Testis (tissue), 3 donors: ENCODE data around the gene IL16. TPM values are rescaled to one million over a fixed set of nuclear protein-coding genes. Genes with fewer than 3 reads are reported as not detected.

Experiments used
- DNase-seq: peaks from one replicate; pipeline ENCODE4 v3.0.0-alpha.2; 2019
- H3K27ac ChIP-seq, 2 donors: fragments of 200-600 bp; sonication (generic); one replicate each; pipeline ENCODE4 v1.5.1; 2019
- H3K27me3 ChIP-seq: fragments of 200-600 bp; sonication (generic); one replicate; pipeline ENCODE4 v1.5.1; 2019
- H3K36me3 ChIP-seq: fragments of 200-600 bp; sonication (generic); one replicate; pipeline ENCODE4 v1.5.1; 2017; ENCODE audit warnings: low read depth; ENCODE audit errors: missing control alignments
- H3K4me1 ChIP-seq: fragments of 200-600 bp; sonication (generic); one replicate; pipeline ENCODE4 v1.5.1; 2019
- H3K4me3 ChIP-seq, 2 donors: fragments of 200-600 bp; sonication (generic); one replicate each; pipeline ENCODE4 v1.5.1; 2017 to 2019
- H3K9me3 ChIP-seq: fragments of 200-600 bp; sonication (generic); one replicate; pipeline ENCODE4 v1.5.1; 2017
- CTCF ChIP-seq, 3 experiments: fragments of 450-650 bp in 2 of 3; fragments of 200-600 bp in 1 of 3; sonication (generic) in 1 of 3; IDR thresholded peaks; one replicate each; pipeline ENCODE4 v1.5.1; 2016 to 2019; ENCODE audit warnings: antibody characterized with exemption in 3 of 3, mild to moderate bottlenecking in 2 of 3, moderate library complexity in 1 of 3
- POLR2A ChIP-seq: fragments of 450-650 bp; IDR thresholded peaks from one replicate; pipeline ENCODE4 v1.6.1; 2017; ENCODE audit warnings: antibody characterized with exemption, mild to moderate bottlenecking, moderate library complexity
- WGBS, 2 donors: methylation state at CpG; one replicate each; pipeline ENCODE4 v1.1.5; 2018; 5-methylcytosine and 5-hydroxymethylcytosine counted together
- intact Hi-C: fragments of 100-400 bp; cut with DNase I; formaldehyde crosslinking; loops from one replicate; pipeline ENCODE4 v1.15.1; 2023; ENCODE audit warnings: low total_unique reads
- polyA plus RNA-seq: library from polyadenylated mRNA; stranded (reverse); fragments of 350-450 nt; fragmentation: Illumina TruSeq; extraction: RNeasy Lipid Tissue Mini Kit (QIAGEN cat#74804); gene quantifications from one replicate; pipeline ENCODE4 v1.2.3, GENCODE V29; 2014; ENCODE audit warnings: low read depth, low replicate concordance; ENCODE audit not compliant: insufficient read depth
- total RNA-seq, 2 donors: library from RNA; depleted of rRNA; stranded (reverse); fragments of >200 nt; gene quantifications; one replicate each; pipeline ENCODE4 v1.2.3, GENCODE V29; 2016

IL16 gene
- total and polyA plus RNA-seq, 3 donors from 2014 or later = 13.1 to 17.6 (median 14.9) TPM

- TF ChIP-seq CTCF (IDR thresholded peaks at IDR 0.05) (no peak), POLR2A (no peak)
- Histone ChIP-seq H3K27ac (no peak overlapping the region), H3K4me1 (no peaks in the 10 kb centered on the region), H3K9me3 (no peaks in the 10 kb centered on the region), H3K27me3 (no peaks in the 10 kb centered on the region), H3K36me3 (no peaks in the 10 kb centered on the region), H3K4me3 (no peak overlapping the region)
- no peak for DNase-seq
- intact Hi-C loops = no loop called here
- 91 to 95% methylated on average over 3 of the region's 3 CpGs for WGBS, 2 donors
These were observed 58.2 kb downstream of the IL16 start for GRCh38 chr15:81254916-81255290.

DNA sequence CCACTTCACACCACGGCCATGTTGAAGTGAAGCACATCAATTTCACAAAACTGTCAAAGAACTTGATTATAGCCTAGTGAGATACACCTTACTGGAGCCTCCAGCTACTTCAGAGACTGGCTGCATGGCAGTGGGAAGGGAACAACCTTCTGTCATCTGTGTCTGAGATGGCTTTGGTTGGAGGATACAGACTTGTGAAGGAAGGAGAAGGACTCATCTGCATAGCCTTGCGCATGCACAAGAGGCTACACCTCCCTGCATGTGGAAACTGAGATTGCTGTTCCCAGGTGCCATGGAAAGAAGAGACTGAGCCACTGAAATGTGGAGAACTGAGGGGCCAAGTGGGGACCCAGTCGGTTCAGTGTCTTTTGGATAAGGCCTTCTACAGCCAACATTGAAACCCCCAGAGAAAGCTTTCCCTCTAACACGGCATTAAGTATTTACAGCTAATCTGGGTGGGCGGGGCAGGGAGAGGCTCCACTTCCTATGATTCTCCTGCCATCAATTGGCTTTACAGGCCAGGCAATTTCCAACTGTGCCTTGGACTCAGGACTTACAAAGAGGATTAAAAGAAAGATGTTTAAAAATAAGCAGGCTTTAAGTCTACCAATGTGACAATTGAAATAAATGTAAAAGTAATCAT lies 58.8 kb downstream of the IL16 start:
- H3K4me1 ChIP-seq = no peaks in the 10 kb centered on the region
- intact Hi-C loops = no loop called here
- WGBS, 2 donors = 87 to 91% methylated on average over 5 of the region's 5 CpGs

DNA sequence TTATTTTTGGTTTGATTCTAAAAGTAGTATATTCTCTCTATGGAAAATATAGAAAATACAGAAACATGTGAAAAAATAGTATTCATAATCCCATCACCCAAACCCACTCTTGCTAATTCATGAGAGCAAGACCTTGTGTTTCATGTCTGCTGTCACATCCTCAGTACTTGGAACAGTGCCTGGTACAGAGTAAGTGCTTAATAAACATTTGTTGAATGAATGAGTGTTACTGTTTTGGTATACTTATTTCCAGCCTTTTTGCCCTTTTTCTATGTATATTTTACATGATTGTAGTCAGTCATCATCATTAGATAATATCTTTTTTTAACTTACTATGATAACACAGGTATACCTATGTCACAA lies 59.3 kb downstream of the IL16 start:
- no peak for DNase-seq
- intact Hi-C loops = no loop called here
- H3K4me3 ChIP-seq = no peak overlapping the region
- TF ChIP-seq POLR2A (no peak), CTCF (IDR thresholded peaks at IDR 0.05) (no peak)
- H3K9me3 ChIP-seq = no peaks in the 10 kb centered on the region
- no peak overlapping the region for H3K27ac ChIP-seq
- H3K27me3 ChIP-seq = no peaks in the 10 kb centered on the region
- H3K4me1 ChIP-seq = no peaks in the 10 kb centered on the region
- no peaks in the 10 kb centered on the region for H3K36me3 ChIP-seq

More for the DNA sequence above, 58.8 kb downstream of the IL16 start:
- DNase-seq = no peak
- Histone ChIP-seq H3K36me3 (no peaks in the 10 kb centered on the region), H3K9me3 (no peaks in the 10 kb centered on the region), H3K27me3 (no peaks in the 10 kb centered on the region), H3K4me3 (no peak overlapping the region), H3K27ac (no peak overlapping the region)
- no peak for TF ChIP-seq POLR2A
- no peak for TF ChIP-seq CTCF (IDR thresholded peaks at IDR 0.05)

DNA sequence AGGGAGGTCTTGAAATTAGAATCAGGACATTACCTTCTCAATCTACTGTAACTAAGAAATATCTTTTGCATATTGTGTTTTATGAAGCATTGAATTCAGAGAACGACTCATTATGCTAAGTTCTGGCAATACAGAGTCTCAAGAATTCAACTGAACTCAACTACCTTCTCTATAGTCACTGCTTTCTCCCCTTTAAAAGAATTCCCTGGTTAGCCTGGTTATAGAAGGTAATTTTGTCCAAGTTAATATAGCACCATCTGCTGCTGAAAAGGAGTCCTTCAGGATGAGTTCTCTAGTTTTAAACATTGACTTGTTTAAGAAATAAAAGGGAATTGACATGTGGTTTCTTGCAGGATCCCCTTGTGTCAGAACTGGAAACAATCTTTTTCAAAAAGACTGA lies 60.2 kb downstream of the IL16 start:
- Histone ChIP-seq H3K27me3 (no peaks in the 10 kb centered on the region), H3K36me3 (no peaks in the 10 kb centered on the region), H3K4me3 (no peak overlapping the region), H3K9me3 (no peaks in the 10 kb centered on the region), H3K4me1 (no peaks in the 10 kb centered on the region), H3K27ac (no peak overlapping the region)
- intact Hi-C loops = no loop called here
- TF ChIP-seq CTCF (IDR thresholded peaks at IDR 0.05) (peak; percentile 39 to 54 (median 53)), POLR2A (no peak)
- 42 to 43% methylated on average over 1 of the region's 1 CpG for WGBS, 2 donors
- DNase-seq = no peak

DNA sequence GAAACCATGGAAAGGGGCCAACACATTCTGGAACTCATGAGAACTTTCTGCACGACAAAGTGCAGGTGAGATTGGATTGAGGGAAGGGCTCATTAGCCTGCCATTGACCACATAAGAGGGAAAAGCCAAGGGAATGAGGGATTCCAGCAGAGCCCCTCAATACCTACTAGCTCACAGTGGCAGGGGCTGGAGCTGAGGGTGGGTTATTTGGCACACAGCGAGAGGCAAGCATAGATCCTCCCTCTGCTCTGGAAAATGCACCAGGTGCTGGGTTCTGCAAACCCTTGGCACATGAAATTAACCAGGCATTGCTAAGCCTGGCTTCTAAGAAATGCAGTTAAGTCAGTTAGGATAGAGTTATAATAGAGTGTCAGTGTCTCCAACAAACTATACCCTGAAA lies 60.8 kb downstream of the IL16 start:
- intact Hi-C loops = no loop called here
- TF ChIP-seq CTCF (IDR thresholded peaks at IDR 0.05) = no peak
- TF ChIP-seq POLR2A = no peak
- no peak overlapping the region for H3K27ac ChIP-seq
- no peak overlapping the region for H3K4me3 ChIP-seq
- H3K9me3 ChIP-seq = no peaks in the 10 kb centered on the region
- DNase-seq = no peak
- WGBS, 2 donors = 60 to 65% methylated on average over 2 of the region's 2 CpGs
- H3K27me3 ChIP-seq = no peaks in the 10 kb centered on the region
- no peaks in the 10 kb centered on the region for H3K4me1 ChIP-seq
- H3K36me3 ChIP-seq = no peaks in the 10 kb centered on the region
